Keratinocyte (primary cell): Measurements from ENCODE around the gene CHSY1. TPM values are rescaled to one million over a fixed set of nuclear protein-coding genes. Genes with fewer than 3 reads are reported as not detected.

Source experiments
- DNase-seq: peaks from one replicate; pipeline ENCODE4 v3.0.0-alpha.2; 2011; ENCODE audit warnings: low read depth, missing footprints, low spot score
- FAIRE-seq: peaks from 2 replicates; lab custom pipeline; 2011; peaks lifted over from hg19 to GRCh38; lab: Jason Lieb, UNC
- H2AFZ ChIP-seq: 2 replicates; pipeline ENCODE4 v1.6.0; 2012; ENCODE audit warnings: low read length, control low read depth, inconsistent platforms; ENCODE audit not compliant: control insufficient read depth
- H3K27ac ChIP-seq: 2 replicates; pipeline ENCODE4 v1.5.1; 2011; ENCODE audit warnings: low read length; ENCODE audit not compliant: control insufficient read depth, insufficient read depth
- H3K27me3 ChIP-seq: 3 replicates; pipeline ENCODE4 v1.6.0; 2011; ENCODE audit warnings: low read length; ENCODE audit not compliant: control insufficient read depth, insufficient read depth; ENCODE audit errors: extremely low read depth
- H3K36me3 ChIP-seq, 2 experiments: 2 replicates in 1 of 2; 3 replicates in 1 of 2; pipeline ENCODE4 v1.5.1; 2011; ENCODE audit warnings: low read length in 2 of 2, mild to moderate bottlenecking in 1 of 2; ENCODE audit not compliant: control insufficient read depth in 2 of 2, insufficient read depth in 2 of 2; ENCODE audit errors: extremely low read depth in 1 of 2
- H3K4me1 ChIP-seq: 3 replicates; pipeline ENCODE4 v1.5.1; 2011; ENCODE audit warnings: low read length; ENCODE audit not compliant: control insufficient read depth, insufficient read depth; ENCODE audit errors: extremely low read depth
- H3K4me2 ChIP-seq: 3 replicates; pipeline ENCODE4 v1.6.0; 2011; ENCODE audit warnings: low read depth, low read length; ENCODE audit not compliant: control insufficient read depth, insufficient read depth; ENCODE audit errors: extremely low read depth
- H3K4me3 ChIP-seq, 3 experiments: fragments of 200-600 bp in 1 of 3; sonication (generic) in 1 of 3; 2 replicates in 2 of 3; 3 replicates in 1 of 3; pipeline ENCODE4 v1.5.1; 2011 to 2016; ENCODE audit warnings: low read length in 3 of 3, mild to moderate bottlenecking in 3 of 3, control low read depth in 2 of 3, inconsistent platforms in 1 of 3, low read depth in 1 of 3, mixed read lengths in 1 of 3, mixed run types in 1 of 3, moderate library complexity in 1 of 3; ENCODE audit not compliant: control insufficient read depth in 2 of 3, insufficient read depth in 2 of 3; ENCODE audit errors: extremely low read depth in 1 of 3
- H3K79me2 ChIP-seq: 2 replicates; pipeline ENCODE4 v1.6.0; 2012; ENCODE audit warnings: low read length; ENCODE audit not compliant: control insufficient read depth, insufficient read depth
- H3K9ac ChIP-seq: 3 replicates; pipeline ENCODE4 v1.6.0; 2011; ENCODE audit warnings: low read length; ENCODE audit not compliant: control insufficient read depth, insufficient read depth; ENCODE audit errors: extremely low read depth
- H3K9me1 ChIP-seq: 3 replicates; pipeline ENCODE4 v1.6.0; 2011; ENCODE audit warnings: low read length; ENCODE audit not compliant: control insufficient read depth, insufficient read depth; ENCODE audit errors: extremely low read depth
- H3K9me3 ChIP-seq: 2 replicates; pipeline ENCODE4 v1.5.1; 2012; ENCODE audit warnings: low read depth, low read length; ENCODE audit not compliant: control insufficient read depth
- H4K20me1 ChIP-seq: 3 replicates; pipeline ENCODE4 v1.6.0; 2011; ENCODE audit warnings: low read length; ENCODE audit not compliant: control insufficient read depth, insufficient read depth; ENCODE audit errors: extremely low read depth
- CTCF ChIP-seq, 3 experiments: IDR thresholded peaks in 1 of 3; conservative IDR thresholded peaks in 1 of 3; optimal IDR thresholded peaks in 1 of 3; 2 replicates in 2 of 3; 3 replicates in 1 of 3; pipeline versions ENCODE3 to v1.5.1; 2011; ENCODE audit warnings: low read length in 3 of 3, mild to moderate bottlenecking in 3 of 3, moderate library complexity in 2 of 3, control low read depth in 1 of 3, inconsistent platforms in 1 of 3; ENCODE audit not compliant: insufficient read depth in 2 of 3; ENCODE audit errors: extremely low read depth in 1 of 3
- EZH2 ChIP-seq: IDR thresholded peaks from one replicate; pipeline ENCODE4 v1.6.1; 2012; ENCODE audit warnings: inconsistent platforms, mild to moderate bottlenecking, low read length, moderate library complexity
- dilution Hi-C: fragments of 300-500 bp; cut with MboI; formaldehyde crosslinking; loops from one replicate; pipeline ENCODE4 v1.7.0; 2020; ENCODE audit warnings: low sequenced_read_pairs; ENCODE audit not compliant: extremely low pct_ligation_motif_present
- polyA plus RNA-seq, 5 experiments: library from polyadenylated mRNA; depleted of rRNA in 3 of 5; stranded (reverse) in 3 of 5; stranded (forward) in 1 of 5; unstranded in 1 of 5; fragments of >200 nt; gene quantifications; 1 replicate in 1 of 5; 2 replicates in 3 of 5; 3 replicates in 1 of 5; pipeline versions ENCODE4 v1.2.1 to v1.2.3, GENCODE V29; 2011 to 2012; ENCODE audit warnings: missing spikeins in 2 of 5, low read depth in 1 of 5, low replicate concordance in 1 of 5

Gene CHSY1
- polyA plus RNA-seq, 1 donor (not counting 4 experiments of a cell fraction or from before 2014, with no cell fraction given) = 27.0 TPM

GRCh38 chr15:101242999-101243336, 8.9 kb downstream of the CHSY1 start:
- Histone ChIP-seq H3K27me3 (no peaks in the 10 kb centered on the region), H3K4me2 (peak overlapping the region; percentile 17), H3K79me2 (peaks cover 100% of the 10 kb centered on the region)

DNA sequence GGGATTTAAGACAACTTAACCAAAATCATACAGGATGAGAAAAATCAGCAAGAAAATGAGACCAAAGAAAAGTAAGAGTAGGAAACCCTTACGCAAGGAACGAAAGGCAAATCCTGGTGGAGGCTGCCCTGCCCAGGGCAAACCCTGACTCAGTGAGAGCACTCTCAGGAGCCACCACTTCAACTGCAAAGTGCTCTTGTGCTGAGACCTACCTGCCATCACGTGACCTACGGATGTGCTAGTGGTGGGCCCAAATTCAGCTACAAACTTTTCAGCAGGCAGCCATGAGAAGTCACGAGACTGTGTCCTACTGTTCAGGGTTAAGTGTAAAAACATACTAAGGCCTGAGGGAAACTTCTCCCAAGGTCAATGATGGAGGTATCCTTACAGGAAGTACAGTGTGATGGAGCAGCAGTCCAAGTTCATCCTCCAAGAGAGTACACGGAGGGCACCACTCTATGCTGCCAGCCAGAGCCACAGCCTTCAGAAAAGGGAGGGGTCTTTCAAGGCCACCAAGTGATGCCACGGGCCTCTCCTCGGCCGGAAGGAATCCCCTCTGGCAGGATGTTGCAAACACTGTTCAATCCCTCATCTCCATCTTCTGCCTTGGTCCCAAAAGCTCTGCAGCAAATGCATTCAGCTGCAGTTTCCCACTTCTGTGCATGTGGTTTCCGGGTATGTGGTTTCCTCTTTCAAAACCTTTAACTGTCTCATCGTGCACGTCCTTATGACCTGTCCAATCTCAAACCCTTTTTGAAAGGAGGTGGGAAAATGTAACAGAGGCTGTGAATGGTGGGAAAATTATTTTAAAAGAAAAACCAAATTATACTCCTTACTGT, 9.5 kb downstream of the CHSY1 start:
- H3K4me1 ChIP-seq = peaks cover 35% of the 10 kb centered on the region
- DNase-seq = no peak

More at GRCh38 chr15:101242999-101243336, 8.9 kb downstream of the CHSY1 start:
- no peak overlapping the region for H2AFZ ChIP-seq
- FAIRE-seq = no peak
- no peaks in the 10 kb centered on the region for H3K9me3 ChIP-seq
- H3K9ac ChIP-seq = no peak overlapping the region
- no peak overlapping the region for H3K4me3 ChIP-seq
- H3K4me1 ChIP-seq = peaks cover 37% of the 10 kb centered on the region
- peaks cover 29% of the 10 kb centered on the region for H4K20me1 ChIP-seq
- H3K27ac ChIP-seq = no peak overlapping the region
- peaks cover 4 to 11% of the 10 kb centered on the region in 2 experiments for H3K36me3 ChIP-seq
- TF ChIP-seq CTCF (optimal IDR thresholded peaks at IDR 0.05 in 1 of 3, IDR thresholded peaks at IDR 0.05 in 1 of 3, conservative IDR thresholded peaks at IDR 0.05 in 1 of 3; ENCODE audit: extremely low read depth in 1 of 3, insufficient read depth in 2 of 3, low read length in 3 of 3) (no peak), EZH2 (no peak)
- DNase-seq = no peak
- peaks cover 8% of the 10 kb centered on the region for H3K9me1 ChIP-seq
- dilution Hi-C loops = no loop called here

More for the DNA sequence above, 9.5 kb downstream of the CHSY1 start:
- peaks cover 8% of the 10 kb centered on the region for H3K9me1 ChIP-seq
- H3K9ac ChIP-seq = no peak overlapping the region
- no peaks in the 10 kb centered on the region for H3K27me3 ChIP-seq
- no peak overlapping the region for H3K4me3 ChIP-seq
- peaks cover 100% of the 10 kb centered on the region for H3K79me2 ChIP-seq
- no peak overlapping the region for H3K4me2 ChIP-seq
- peaks cover 29% of the 10 kb centered on the region for H4K20me1 ChIP-seq
- dilution Hi-C loops = no loop called here
- no peaks in the 10 kb centered on the region for H3K9me3 ChIP-seq
- H2AFZ ChIP-seq = no peak overlapping the region
- H3K27ac ChIP-seq = no peak overlapping the region
- TF ChIP-seq EZH2 (no peak), CTCF (optimal IDR thresholded peaks at IDR 0.05 in 1 of 3, IDR thresholded peaks at IDR 0.05 in 1 of 3, conservative IDR thresholded peaks at IDR 0.05 in 1 of 3; ENCODE audit: extremely low read depth in 1 of 3, insufficient read depth in 2 of 3, low read length in 3 of 3) (no peak)
- H3K36me3 ChIP-seq = peaks cover 4 to 10% of the 10 kb centered on the region in 2 experiments
- no peak for FAIRE-seq
